Hypothalamus (tissue), 51 donors: ENCODE results near the gene RAD51B.
"Not testable (repeated sequence)": the region's sequence is repeated elsewhere in the genome, so short reads cannot be mapped to it uniquely, and the experiment has no call there.

Experiments
- DNase-seq, 51 donors: peaks; one replicate each; lab custom pipeline; 2025; lab: John Stamatoyannopoulos, UW

The RAD51B gene

DNA sequence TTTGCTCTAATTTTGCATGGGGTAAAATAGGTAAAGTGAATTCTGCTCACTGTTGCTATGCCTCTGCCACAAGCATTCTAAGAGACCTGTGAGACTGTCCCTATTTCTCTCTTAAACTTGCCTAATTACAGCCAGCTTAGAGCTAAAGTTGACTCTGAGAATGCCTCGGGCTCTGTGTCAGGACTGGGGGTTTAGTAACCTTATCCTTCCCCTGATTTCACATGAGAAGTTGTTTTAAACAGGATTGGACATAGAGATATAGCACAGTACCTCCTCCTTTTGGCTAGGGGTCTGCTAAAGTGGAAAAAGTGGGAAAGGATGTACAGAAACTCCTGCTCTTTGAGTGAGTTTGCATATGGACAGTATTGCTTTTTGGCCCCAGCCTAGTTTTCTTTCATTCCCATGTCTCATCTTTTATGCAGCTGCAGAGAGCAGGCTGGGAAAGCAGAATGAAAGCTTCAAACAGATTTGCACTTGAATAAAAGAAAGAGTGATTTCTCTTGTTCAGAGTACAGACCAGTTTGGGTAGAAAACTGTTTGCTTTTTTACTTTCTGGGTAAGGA is 122.0 kb downstream of the RAD51B start:
- peak in 2 of 51 donors; percentile 2 to 20 for DNase-seq

GRCh38 chr14:67942080-67942710 is 122.6 kb downstream of the RAD51B start:
- no peak for DNase-seq

GRCh38 chr14:67943947-67944346 is 124.4 kb downstream of the RAD51B start:
- DNase-seq, result peak in 28 of 51 donors; percentile 1 to 58 (median 11)

DNA sequence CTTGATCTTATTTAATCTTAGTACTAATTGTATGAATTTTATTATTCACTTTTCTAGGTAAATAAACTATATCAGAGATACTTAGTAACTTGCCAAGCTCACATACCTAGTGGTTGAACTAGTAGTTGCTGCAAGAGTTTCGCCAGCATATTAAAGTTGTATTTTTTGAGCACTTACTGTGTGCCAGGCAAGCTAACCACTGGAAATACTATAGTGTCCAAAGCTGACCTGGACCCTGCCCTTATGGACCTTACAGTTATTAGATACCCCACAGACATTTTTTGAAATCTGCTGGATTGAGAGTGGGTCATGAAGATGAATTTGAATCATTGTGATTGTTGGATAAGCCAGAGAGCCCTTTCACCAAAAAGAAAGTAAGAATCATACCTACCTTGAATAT is 125.0 kb downstream of the RAD51B start:
- DNase-seq, result no peak

DNA sequence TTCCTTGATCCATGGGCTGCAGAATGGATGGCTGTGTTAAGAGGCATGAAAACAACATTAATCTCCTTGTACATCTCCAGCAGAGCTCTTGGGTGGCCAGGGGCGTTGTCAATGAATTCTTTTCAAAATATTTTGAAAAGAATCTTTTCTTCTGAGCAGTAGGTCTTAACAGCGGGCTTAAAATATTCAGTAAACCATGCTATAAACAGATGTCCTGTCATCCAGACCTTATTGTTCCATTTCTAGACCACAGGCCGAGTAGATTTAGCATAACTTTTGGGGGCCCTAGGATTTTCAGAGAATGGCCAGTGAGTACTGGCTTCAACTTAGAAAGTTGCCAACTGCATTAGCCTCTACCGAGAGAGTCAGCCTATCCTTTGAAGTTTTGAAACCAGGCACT is 130.2 kb downstream of the RAD51B start:
- DNase-seq, result no peak

DNA sequence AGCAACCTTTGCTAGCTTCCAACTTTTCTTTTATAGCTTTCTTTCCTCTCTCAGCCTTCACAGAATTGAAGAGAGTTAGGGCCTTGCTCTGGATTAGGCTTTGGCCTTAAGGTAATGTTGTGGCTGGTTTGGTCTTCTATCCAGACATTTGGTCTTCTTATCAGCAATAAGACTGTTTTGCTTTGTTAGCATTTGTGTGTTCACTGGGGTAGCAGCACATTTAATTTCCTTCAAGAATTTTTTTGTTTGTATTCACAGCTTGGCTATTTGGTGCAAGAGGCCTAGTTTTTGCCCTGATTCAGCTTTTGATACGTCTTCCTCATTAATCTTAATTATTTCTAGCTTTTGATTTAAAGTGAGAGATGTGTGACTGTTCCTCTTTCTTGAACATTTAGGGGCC is 130.8 kb downstream of the RAD51B start:
- DNase-seq, result no peak

DNA sequence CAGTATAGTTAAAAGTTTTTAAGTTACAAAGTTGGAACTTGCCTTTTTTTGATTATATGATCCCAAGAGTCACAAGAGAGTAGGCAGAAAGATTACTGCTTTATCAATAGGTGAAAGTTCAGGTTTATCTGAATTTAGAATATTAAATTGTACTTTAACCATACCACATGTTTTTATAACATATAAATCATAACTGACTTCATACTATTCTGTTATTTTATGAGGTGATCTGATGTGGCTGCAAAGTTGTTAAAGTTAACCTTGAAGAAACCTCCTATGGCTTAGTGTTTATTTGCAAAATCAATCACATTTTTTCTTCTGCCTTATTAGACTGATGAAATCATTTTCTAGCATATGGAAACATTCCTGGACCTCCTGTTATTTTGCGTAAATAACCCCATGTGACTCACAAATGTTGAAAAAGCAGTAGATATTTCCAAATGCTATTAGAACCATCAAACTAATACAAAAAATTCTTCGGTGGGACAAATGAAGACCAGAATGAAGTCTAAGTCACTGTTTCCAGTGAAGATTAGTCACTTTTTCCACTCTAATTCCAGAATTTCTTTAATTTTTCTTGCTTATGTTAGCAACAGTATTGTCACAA is 132.1 kb downstream of the RAD51B start:
- DNase-seq, result no peak

DNA sequence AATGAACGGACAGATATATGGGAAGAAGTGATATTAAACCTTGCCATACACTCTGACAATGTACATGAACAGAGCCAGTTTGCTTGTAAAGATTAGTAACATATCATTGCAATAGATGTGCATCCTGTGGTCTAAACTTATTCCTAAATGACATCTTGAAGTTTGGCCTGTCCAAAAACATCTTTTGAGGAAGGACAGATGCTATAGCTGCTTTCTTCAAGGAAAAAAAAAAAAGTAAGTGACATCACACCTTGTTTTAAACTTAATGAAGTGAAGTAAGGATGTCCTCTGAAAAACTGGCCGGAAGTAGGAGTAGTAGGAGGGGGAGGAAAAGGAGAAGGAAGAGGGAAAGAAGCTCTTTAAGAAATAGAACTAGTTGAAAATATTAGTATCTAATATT is 132.8 kb downstream of the RAD51B start:
- DNase-seq, result no peak

DNA sequence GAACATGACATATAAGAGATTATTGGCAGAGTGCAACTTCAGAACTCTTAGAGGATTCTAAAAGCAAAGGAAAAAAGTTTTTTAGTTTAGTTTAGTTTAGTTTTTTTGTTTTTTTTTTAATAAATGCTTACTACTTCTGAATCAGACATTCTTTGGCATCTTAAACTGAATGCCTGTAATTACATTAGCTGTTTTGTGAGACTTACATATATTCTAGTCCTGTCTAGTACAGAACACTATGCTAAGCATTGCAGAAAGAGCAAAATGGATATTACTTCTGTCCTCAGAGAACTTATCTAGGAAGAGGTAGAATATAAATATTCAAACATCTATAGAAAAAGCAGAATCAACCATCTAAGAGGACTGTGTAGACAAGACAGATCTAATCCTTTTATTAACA is 133.2 kb downstream of the RAD51B start:
- no peak for DNase-seq

DNA sequence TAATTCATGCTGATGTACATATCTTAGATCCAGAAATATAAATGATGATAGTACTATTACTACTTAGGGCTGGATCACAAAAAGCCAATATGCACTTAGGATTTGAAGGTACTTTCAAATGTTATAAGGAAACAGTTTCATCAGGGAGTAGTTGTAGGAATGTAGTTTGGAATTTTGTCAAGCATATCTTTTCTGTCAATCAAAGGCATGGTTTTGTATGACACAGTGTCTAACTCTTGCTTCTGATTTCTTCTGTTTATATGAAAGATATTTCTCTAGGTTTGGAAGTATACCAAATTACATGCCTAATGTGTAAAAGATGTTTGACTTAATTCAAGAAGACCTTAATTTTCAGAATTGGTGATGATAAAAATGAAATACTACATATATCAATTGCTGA is 135.7 kb downstream of the RAD51B start:
- no peak for DNase-seq

DNA sequence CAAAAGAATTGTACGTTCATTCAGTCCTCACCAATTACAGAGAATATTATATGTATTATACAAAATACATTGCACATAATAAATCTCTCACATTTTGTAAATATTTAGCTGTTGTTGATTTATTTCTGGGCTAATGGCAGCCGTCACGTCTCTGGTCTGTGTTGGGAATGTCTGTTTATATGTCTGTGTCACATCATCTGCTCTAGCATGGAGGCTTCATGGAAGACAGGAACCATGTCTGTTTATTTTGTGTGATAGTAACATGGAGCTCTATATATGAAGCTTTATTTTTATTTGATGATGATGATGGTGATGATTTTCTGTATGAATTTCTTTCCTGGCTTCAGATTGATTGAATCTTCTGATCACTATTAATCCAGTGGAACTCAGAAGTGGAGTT is 138.4 kb downstream of the RAD51B start:
- no peak for DNase-seq

DNA sequence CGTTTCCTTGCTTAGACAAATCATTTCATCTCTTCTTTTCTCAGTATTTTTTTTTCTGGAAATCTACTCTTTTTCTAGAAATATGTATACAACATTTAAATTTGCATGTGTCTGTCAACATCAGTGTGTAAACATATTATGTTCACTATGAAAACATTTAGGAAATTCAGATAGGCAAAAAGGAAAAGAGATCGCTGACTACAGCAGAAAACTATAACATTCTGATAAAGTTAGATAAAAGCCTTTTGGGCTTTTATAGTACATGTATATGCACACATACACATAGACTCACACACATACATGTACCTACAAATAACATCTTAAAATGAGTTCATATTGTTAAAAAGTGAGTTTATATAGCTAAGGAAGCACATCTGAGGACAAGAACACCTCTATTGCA is 142.1 kb downstream of the RAD51B start:
- DNase-seq, result no peak

GRCh38 chr14:67962215-67962644 is 142.7 kb downstream of the RAD51B start:
- DNase-seq, result no peak

DNA sequence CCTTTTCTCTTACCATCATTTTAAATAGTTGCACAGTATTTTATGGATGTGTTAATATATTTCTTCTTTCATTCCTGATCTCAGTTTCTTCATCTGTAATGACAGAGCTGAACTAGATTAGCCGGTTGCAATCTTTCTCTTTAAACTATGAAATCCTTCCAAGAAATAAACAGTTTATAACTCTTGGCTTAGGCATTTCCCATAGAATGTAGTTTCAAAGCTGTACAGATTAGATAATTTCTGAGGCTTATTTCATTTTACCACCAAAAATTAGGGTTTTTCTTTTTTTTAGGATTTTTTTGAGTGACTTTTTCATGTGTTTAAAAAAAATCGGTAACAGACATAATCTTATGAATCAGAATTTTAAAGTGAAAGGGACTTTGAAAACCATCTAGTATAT is 144.0 kb downstream of the RAD51B start:
- DNase-seq, result no peak

DNA sequence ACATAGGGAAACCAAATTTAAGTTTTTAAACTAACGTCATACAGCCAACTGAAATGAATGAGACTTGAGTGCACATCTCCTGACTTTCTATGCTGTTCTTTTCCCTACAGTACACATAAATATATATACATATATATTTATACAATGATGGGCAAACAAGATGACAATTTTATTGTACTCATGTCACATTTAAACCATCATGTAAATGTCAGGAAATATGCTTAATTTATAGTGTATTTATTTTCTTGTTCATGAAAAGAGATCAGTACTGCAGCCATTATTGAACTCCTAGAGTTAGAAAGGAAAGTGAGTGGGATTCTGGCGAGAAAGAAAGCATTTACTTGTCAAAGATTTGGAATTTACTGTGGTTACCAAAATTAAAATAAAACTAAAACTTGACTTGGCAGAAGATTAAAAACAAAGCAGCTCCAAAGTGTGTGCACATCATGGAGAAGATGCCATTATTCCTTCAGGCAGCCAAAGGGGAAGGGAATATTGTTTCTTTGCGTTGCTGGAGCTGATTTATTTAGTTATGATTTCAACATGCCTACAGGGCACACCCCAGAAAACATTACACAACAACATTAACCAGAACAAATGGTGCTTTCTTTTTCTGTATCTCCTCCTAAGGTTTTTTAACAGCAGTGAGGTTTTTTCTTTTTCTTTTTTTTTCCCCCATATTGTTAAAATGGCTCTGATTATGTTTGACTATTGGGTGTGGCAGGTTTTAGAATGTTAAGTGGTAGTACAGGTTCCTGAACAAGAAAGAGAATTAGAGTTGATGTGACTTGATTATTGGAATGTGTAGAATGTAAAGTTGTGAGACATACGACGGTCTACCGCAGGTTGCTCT is 144.6 kb downstream of the RAD51B start:
- no peak for DNase-seq

GRCh38 chr14:67965696-67966095 is 146.1 kb downstream of the RAD51B start:
- no peak for DNase-seq

DNA sequence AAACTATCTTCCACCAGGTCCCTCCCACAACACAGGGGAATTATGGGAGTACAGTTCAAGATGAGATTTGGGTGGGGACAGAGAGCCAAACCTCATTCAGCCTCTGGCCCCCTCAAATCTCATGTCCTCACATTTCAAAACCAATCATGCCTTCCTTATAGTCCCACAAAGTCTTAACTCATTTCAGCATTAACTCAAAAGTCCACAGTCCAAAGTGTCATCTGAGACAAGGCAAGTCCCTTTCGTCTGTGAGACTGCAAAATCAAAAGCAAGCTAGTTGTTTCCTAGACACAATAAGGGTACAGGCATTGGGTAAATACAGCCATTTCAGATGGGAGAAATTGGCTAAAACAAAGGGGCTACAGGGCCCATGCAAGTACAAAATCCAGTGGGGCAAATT is 147.6 kb downstream of the RAD51B start:
- no peak for DNase-seq

GRCh38 chr14:67967970-67968369 is 148.4 kb downstream of the RAD51B start:
- DNase-seq, result not testable (repeated sequence)

DNA sequence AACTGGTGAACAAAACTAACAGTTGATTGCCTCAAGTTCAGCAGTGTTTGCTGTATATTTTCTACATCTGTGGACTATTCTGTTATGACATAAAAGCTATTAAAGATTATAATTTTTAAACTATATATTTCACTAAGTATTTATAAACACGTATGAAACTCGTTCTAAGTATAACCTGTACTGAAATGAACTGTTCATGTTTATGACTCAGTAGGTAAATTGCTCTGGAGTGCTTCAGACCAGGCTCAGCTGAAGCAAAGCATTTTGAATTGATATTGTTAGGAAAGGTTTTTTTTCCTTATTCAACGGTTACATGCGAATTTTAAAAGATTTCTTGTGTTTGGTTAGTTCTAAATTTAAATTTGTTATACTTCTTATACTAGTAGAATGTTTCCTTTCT is 151.3 kb downstream of the RAD51B start:
- DNase-seq, result no peak

DNA sequence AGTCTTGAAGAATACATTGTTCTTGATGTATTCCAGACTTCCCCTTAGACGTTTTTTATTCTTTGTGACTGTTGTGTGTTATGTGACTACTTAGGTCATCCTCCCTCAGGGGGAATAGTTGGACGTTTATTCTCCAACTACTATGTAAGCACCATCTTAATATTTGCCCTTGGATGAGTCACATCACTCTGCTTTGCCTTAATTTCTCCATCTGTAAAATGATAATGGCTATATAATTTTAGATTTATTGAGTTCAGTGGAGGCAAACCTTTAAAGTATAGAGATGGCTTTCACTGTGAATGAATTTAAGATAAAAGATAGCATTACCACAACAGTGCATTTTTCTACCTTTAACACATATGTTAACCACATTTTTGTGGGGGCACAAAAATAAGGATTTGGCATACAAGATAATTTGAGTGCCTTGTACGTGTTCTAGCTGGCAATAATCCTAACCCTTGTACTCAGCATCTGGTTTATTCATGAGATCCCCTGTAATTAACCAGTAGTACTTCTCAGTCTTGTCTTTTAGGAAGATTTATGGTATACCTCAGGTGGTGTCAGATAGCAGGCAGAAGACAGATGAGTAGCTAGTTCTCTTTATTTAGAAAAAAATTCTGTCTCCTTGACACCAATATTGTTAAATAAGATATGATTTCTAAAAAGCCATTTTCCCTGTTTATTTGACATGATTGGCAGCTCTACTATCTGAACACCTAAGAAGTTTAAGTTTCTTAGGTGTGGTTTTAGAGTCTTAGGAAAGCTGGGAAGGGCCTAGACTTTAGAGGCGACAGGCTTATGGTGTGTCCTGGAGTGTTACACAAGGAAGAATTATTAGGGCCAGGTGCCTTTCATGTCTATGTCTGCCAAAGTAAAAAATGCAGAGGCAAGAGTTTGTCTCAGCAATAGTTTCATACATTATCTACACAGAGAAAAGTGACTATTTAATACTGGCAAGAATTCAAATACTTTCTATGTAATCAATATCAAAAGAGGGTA is 152.3 kb downstream of the RAD51B start:
- no peak for DNase-seq
